ENCODE results near the gene ACVR1B. TPM values are rescaled to one million over a fixed set of nuclear protein-coding genes. Genes with fewer than 3 reads are reported as not detected.
A peak's percentile ranks its signal among the peaks of the same experiment; 100 is the strongest.

The ACVR1B gene
- total RNA-seq, 1 donor = 17.1 TPM

DNA sequence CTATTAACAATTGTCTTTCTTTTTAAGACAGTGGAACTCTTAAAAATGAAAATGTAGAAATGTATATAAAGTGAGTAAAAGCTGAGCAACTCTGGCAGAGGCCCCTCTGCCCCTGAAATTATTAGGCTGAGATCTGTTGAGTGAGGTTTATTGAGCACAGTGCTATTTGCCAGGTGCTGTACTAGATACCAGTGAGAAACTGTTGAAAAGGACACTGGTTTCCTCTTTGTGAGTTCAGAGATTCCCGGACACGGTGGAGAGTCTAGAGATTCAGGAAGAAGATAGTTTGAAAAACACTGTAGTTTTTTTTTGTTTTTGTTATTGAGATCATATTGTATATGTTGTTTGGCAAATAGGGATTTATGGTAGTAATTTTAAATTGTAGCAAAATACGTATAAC is 11.2 kb downstream of the ACVR1B start:
- no peak for DNase-seq (ENCODE audit: low read depth)
- no peak overlapping the region for H3K4me3 ChIP-seq (ENCODE audit: low read depth, low read length)
- TF ChIP-seq, protein P1, sequence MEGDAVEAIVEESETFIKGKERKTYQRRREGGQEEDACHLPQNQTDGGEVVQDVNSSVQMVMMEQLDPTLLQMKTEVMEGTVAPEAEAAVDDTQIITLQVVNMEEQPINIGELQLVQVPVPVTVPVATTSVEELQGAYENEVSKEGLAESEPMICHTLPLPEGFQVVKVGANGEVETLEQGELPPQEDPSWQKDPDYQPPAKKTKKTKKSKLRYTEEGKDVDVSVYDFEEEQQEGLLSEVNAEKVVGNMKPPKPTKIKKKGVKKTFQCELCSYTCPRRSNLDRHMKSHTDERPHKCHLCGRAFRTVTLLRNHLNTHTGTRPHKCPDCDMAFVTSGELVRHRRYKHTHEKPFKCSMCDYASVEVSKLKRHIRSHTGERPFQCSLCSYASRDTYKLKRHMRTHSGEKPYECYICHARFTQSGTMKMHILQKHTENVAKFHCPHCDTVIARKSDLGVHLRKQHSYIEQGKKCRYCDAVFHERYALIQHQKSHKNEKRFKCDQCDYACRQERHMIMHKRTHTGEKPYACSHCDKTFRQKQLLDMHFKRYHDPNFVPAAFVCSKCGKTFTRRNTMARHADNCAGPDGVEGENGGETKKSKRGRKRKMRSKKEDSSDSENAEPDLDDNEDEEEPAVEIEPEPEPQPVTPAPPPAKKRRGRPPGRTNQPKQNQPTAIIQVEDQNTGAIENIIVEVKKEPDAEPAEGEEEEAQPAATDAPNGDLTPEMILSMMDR (IDR thresholded peaks at IDR 0.05; ENCODE audit: insufficient read depth, low read length) = no peak

DNA sequence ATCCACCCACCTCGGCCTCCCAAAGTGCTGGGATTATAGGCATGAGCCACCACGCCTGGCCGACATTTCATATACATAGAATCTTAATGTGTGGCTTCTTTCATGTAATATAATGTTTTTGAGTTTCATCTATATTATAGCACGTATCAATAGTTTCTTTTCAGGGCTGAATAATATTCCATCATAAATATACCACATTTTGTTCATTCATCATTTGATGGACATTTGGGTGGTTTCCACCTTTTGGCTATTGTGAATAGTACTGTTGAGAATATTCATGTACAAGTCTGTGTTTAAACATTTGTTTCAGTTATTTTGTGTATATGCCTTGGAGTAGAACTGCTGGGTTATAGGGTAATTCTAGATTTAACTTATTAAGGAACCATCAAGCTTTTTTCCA is 12.0 kb downstream of the ACVR1B start:
- DNase-seq (ENCODE audit: low read depth) = no peak
- H3K4me3 ChIP-seq (ENCODE audit: low read depth, low read length) = no peak overlapping the region
- TF ChIP-seq, protein P1 (IDR thresholded peaks at IDR 0.05; ENCODE audit: insufficient read depth, low read length) = no peak

DNA sequence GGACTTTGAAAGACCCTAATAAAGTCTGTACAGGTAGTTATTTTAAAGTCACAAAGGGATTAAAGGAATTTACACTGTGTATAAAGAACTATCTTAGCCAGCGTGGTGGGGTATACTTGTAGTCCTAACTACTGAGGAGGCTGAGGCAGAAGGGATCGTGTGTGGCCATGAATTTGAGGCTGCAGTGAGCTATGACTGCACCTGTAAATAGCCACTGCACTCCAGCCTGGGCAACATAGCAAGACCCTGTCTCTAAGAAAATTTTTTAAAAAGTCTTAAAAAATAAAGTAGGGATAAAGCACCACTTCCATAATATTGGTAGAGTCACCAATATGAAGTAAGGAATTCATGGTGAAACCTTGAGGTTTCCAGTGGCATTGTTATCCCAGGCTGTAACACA is 18.1 kb downstream of the ACVR1B start:
- no peak overlapping the region for H3K4me3 ChIP-seq (ENCODE audit: low read depth, low read length)
- DNase-seq (ENCODE audit: low read depth) = no peak
- TF ChIP-seq, protein P1 (IDR thresholded peaks at IDR 0.05; ENCODE audit: insufficient read depth, low read length) = no peak

DNA sequence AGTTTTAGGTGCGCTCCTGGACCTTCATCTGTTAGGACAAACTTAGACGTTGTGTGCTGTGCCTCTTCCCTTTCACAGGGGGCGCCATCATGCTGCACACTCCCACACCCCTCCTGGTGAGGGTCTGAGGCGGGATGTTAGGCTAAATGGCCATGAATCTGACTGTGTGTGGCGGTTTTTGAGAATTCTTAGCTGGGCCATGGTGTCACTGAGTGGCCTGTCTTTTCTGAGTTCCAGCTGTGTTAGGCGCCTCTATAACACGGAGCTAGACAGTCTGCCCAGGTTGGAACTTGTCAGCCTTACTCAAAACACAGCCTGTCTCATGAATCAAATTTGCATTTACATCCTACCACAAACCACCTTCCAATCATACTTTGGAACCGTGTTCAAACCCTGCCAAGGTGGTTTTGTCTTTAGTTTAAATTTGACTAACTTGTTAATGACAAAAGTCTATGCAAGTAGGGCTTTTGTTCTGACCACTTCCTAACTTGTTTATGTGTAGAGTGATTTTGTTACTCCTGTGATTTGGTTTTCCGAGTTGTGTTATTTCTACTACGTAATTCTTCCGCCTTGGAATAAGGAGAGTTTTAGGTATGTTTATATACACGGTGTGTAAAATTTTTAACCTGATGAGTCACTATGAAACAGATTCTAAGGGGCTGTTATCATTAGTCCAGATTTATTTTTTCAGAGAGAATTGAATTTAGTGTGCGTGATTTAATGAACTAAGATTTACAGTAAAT is 19.6 kb downstream of the ACVR1B start:
- TF ChIP-seq, protein P1 (IDR thresholded peaks at IDR 0.05; ENCODE audit: insufficient read depth, low read length) = peak; percentile 39
- H3K4me3 ChIP-seq (ENCODE audit: low read depth, low read length) = no peak overlapping the region
- peak; percentile 51 for DNase-seq (ENCODE audit: low read depth)

DNA sequence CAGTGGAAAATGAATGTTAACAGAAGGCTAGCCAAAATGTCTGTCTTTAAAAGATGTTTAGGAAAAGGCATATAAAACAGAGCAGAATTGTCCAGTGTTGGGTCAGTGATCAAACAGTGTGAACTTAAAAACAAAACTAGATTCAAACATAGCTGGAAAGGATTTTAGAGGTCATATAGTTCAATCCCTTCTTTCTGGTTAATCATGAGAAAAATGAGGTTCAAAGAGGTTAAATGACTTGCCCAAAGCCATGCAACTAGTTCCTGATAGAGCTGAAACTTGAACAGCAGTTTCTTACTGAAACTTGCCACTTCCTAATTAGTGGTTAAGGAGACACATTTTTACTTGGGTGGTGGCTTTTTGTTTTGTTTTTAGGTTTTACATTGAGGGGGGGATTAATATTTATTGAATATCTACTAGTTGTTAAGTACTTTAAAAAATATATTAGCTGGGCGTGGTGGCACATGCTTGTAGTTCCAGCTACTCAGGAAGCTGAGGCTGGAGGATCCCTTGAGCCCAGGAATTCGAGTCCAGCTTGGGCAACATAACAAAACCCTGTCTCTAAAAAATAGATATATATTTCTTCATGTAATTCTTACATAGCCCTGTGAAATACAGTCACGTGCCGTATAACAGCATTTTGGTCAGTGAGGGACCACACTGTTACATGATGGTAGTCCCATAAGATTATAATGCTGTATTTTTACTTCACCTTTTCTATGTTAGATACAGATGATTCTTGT is 20.4 kb downstream of the ACVR1B start:
- DNase-seq (ENCODE audit: low read depth) = peak; percentile 67
- TF ChIP-seq, protein P1 (IDR thresholded peaks at IDR 0.05; ENCODE audit: insufficient read depth, low read length) = no peak
- H3K4me3 ChIP-seq (ENCODE audit: low read depth, low read length) = no peak overlapping the region

DNA sequence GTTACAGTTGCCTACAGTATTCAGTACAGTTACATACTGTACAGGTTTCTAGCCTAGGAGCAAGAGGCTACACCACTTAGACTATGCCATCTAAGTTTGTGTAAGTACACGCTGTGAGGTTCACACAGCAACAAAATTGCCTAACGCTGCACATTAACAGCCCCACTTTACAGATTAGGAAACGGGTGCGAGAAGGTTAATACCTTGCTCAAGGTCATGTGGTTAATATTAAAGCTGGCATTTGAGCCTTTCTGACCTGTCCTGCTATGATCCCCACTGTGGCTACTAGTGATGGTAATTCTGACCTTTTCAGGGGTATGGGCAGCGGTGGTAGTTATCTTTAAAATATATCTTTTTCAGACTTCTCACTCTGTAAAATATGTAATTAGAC is 20.9 kb downstream of the ACVR1B start:
- TF ChIP-seq, protein P1 (IDR thresholded peaks at IDR 0.05; ENCODE audit: insufficient read depth, low read length) = no peak
- DNase-seq (ENCODE audit: low read depth) = no peak
- no peak overlapping the region for H3K4me3 ChIP-seq (ENCODE audit: low read depth, low read length)

All from fibroblast of the aortic adventitia (primary cell).